ENCODE results near the gene DRC7.

DRC7 gene

GRCh38 chr16:57694725-57695679 is at the start of gene DRC7:
TSS of gene DRC7 (plus strand) at chr16:57694806. CDS start at chr16:57697950, 3,144 bp downstream.
- DNase-seq = peak; percentile 79

GRCh38 chr16:57645169-57645568 is 49.4 kb upstream of the DRC7 start:
- DNase-seq = no peak

GRCh38 chr16:57645691-57646387 is 48.8 kb upstream of the DRC7 start:
- no peak for DNase-seq

- DNase-seq = no peak
Observed at GRCh38 chr16:57646388-57647039, 48.1 kb upstream of the DRC7 start.

- no peak for DNase-seq
Observed at GRCh38 chr16:57647136-57647875, 47.3 kb upstream of the DRC7 start.

GRCh38 chr16:57648125-57648524 is 46.5 kb upstream of the DRC7 start:
- no peak for DNase-seq

- peak; percentile 80 for DNase-seq
Observed at GRCh38 chr16:57648581-57649442, 45.8 kb upstream of the DRC7 start.

- DNase-seq = no peak
Observed at GRCh38 chr16:57649443-57649751, 45.2 kb upstream of the DRC7 start.

GRCh38 chr16:57649846-57650245 is 44.8 kb upstream of the DRC7 start:
- DNase-seq = no peak

- no peak for DNase-seq
Observed at GRCh38 chr16:57651344-57652333, 43.0 kb upstream of the DRC7 start.

- DNase-seq = no peak
Observed at GRCh38 chr16:57652695-57653471, 41.7 kb upstream of the DRC7 start.

- DNase-seq = no peak
Observed at GRCh38 chr16:57653936-57654335, 40.7 kb upstream of the DRC7 start.

- no peak for DNase-seq
Observed at GRCh38 chr16:57656342-57656955, 38.2 kb upstream of the DRC7 start.

GRCh38 chr16:57657228-57657627 is 37.4 kb upstream of the DRC7 start:
- no peak for DNase-seq

- no peak for DNase-seq
Observed at GRCh38 chr16:57658130-57658877, 36.3 kb upstream of the DRC7 start.

- DNase-seq = no peak
Observed at GRCh38 chr16:57658878-57659674, 35.5 kb upstream of the DRC7 start.

- DNase-seq = no peak
Observed at GRCh38 chr16:57660715-57661463, 33.7 kb upstream of the DRC7 start.

Measured in KG1 (cell line).